Liver (tissue), 9 donors: ENCODE data around the gene TFF1. TPM values are rescaled to one million over a fixed set of nuclear protein-coding genes. Genes with fewer than 3 reads are reported as not detected.

Source experiments
- DNase-seq: peaks from one replicate; pipeline ENCODE4 v3.0.0-alpha.2; 2017; ENCODE audit warnings: low spot score
- H3K27ac ChIP-seq, 2 donors: one replicate each; pipeline ENCODE4 v1.7.0; 2013; ENCODE audit warnings: inconsistent platforms in 2 of 2, low read length in 2 of 2, control low read depth in 1 of 2, low read depth in 1 of 2, mild to moderate bottlenecking in 1 of 2
- H3K27me3 ChIP-seq, 4 donors: one replicate each; pipeline versions ENCODE4 v1.6.1 to v1.7.0; 2013; ENCODE audit warnings: low read length in 3 of 4, inconsistent platforms in 1 of 4, mild to moderate bottlenecking in 1 of 4, moderate library complexity in 1 of 4; ENCODE audit not compliant: control insufficient read depth in 4 of 4, insufficient read depth in 4 of 4
- H3K36me3 ChIP-seq, 4 donors: one replicate each; pipeline versions ENCODE4 v1.6.1 to v1.7.0; 2013; ENCODE audit warnings: low read length in 3 of 4, mild to moderate bottlenecking in 3 of 4, low read depth in 1 of 4, moderate library complexity in 1 of 4; ENCODE audit not compliant: control insufficient read depth in 4 of 4, insufficient read depth in 3 of 4
- H3K4me1 ChIP-seq, 4 donors: one replicate each; pipeline versions ENCODE4 v1.6.1 to v1.7.0; 2013; ENCODE audit warnings: low read length in 3 of 4, mild to moderate bottlenecking in 3 of 4, moderate library complexity in 1 of 4; ENCODE audit not compliant: control insufficient read depth in 4 of 4, insufficient read depth in 4 of 4
- H3K4me3 ChIP-seq, 3 donors: one replicate each; pipeline versions ENCODE4 v1.6.1 to v1.7.0; 2013; ENCODE audit warnings: low read length in 3 of 3, control low read depth in 1 of 3, low read depth in 1 of 3, mild to moderate bottlenecking in 1 of 3
- H3K9ac ChIP-seq, 2 donors: one replicate each; pipeline ENCODE4 v1.7.0; 2013; ENCODE audit warnings: low read length in 2 of 2, mild to moderate bottlenecking in 2 of 2, moderate library complexity in 2 of 2, control low read depth in 1 of 2, low read depth in 1 of 2
- H3K9me3 ChIP-seq, 4 donors: one replicate each; pipeline versions ENCODE4 v1.6.1 to v1.7.0; 2013; ENCODE audit warnings: low read length in 3 of 4; ENCODE audit not compliant: control insufficient read depth in 4 of 4
- EGR1 ChIP-seq, 2 donors: IDR thresholded peaks; 2 replicates each; pipeline ENCODE4 v1.6.1; 2016 to 2018; ENCODE audit warnings: antibody characterized with exemption in 2 of 2, low read depth in 2 of 2
- HNF4A ChIP-seq, 2 donors: conservative IDR thresholded peaks; 2 replicates each; pipeline ENCODE4 v1.6.1; 2016; ENCODE audit warnings: antibody characterized with exemption in 2 of 2, mild to moderate bottlenecking in 2 of 2
- HNF4G ChIP-seq: IDR thresholded peaks from 2 replicates; pipeline ENCODE4 v1.6.1; 2016; ENCODE audit warnings: antibody characterized with exemption
- NR2F2 ChIP-seq: IDR thresholded peaks from 2 replicates; pipeline ENCODE4 v1.6.1; 2016; ENCODE audit warnings: antibody characterized with exemption
- RXRA ChIP-seq, 2 donors: IDR thresholded peaks; 2 replicates each; pipeline ENCODE4 v1.6.1; 2017 to 2018; ENCODE audit warnings: antibody characterized with exemption in 2 of 2, mild to moderate bottlenecking in 1 of 2
- TAF1 ChIP-seq: conservative IDR thresholded peaks from 2 replicates; pipeline ENCODE4 v1.6.1; 2016; ENCODE audit warnings: antibody characterized with exemption, mild to moderate bottlenecking
- YY1 ChIP-seq: IDR thresholded peaks from 2 replicates; pipeline ENCODE4 v1.6.1; 2016; ENCODE audit warnings: antibody characterized with exemption, mild to moderate bottlenecking
- WGBS: extraction: QIAGEN DNeasy Blood & Tissue Kit; methylation state at CpG from one replicate; pipeline ENCODE4 v1.1.7; 2013; 5-methylcytosine and 5-hydroxymethylcytosine counted together
- polyA plus RNA-seq, 2 donors: library from polyadenylated mRNA; stranded (reverse) in 1 of 2; unstranded in 1 of 2; fragments of 200-250 nt in 1 of 2; fragments of >200 nt in 1 of 2; fragmentation: Nextera tagmentation in 1 of 2; extraction: Ambion mirVana in 1 of 2; gene quantifications; one replicate each; pipeline versions ENCODE4 v1.2.1 to v1.2.3, GENCODE V29; 2013 to 2015
- total RNA-seq, 2 donors: library from RNA; depleted of rRNA; stranded (reverse); fragments of >200 nt; gene quantifications; one replicate each; pipeline ENCODE4 v1.2.3, GENCODE V29; 2014
- TF ChIP-seq, protein P1 (sequence below): IDR thresholded peaks from 2 replicates; pipeline ENCODE4 v1.6.1; 2016; ENCODE audit warnings: antibody characterized with exemption
- TF ChIP-seq, protein P2 (sequence below): IDR thresholded peaks from 2 replicates; pipeline ENCODE4 v1.6.1; 2016; ENCODE audit warnings: antibody characterized with exemption, mild to moderate bottlenecking
- TF ChIP-seq, protein P3 (sequence below): IDR thresholded peaks from 2 replicates; pipeline ENCODE4 v1.6.1; 2016; ENCODE audit warnings: antibody characterized with exemption
- TF ChIP-seq, protein P4 (sequence below): fragments of 150-350 bp; IDR thresholded peaks from 2 replicates; pipeline ENCODE4 v1.5.1; 2017; ENCODE audit warnings: improper control_type of control experiment, low read depth, low read length; ENCODE audit not compliant: missing input control
- TF ChIP-seq, protein P5 (sequence below): IDR thresholded peaks from 2 replicates; pipeline ENCODE4 v1.6.1; 2016; ENCODE audit warnings: antibody characterized with exemption
- donor health status: healthy.
- donor health status: healthy.
- donor health status: healthy.
- donor health status: healthy.
- donor health status: healthy.

Gene TFF1
- total and polyA plus RNA-seq, 4 donors = not detected

DNA sequence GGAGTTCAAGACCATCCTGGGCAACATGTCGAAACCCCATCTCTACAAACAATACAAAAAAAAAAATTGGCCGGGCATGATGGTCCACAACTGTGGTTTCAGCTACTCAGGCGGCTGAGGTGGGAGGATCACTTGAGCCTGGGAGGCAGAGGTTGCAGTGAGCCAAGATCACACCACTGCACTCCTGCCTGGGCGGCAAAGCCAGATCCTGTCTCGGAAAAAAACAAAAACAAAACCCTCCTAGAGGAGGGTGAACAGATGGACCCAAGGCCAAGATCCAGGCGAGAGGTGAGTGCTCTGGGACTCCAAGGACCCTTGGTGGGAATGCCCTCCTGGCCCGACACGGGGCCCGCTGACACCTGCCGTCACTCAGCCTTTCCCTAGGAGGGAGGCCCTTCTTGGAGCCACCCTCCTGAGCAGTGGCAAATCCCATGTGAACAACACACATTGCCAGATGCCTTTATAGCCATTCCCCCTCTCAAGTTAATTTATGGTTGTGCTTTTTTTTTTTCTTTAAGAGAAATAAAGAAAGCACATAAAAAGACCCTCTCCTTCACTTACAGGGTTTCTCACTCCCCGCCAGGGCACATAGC, 15.9 kb downstream of the TFF1 start:
- Histone ChIP-seq H3K4me1 (no peaks in the 10 kb centered on the region), H3K36me3 (no peaks in the 10 kb centered on the region), H3K27ac (no peak overlapping the region), H3K9ac (no peak overlapping the region), H3K4me3 (no peak overlapping the region), H3K27me3 (peaks cover 0 to 9% (median 0%) of the 10 kb centered on the region in 4 donors), H3K9me3 (no peaks in the 10 kb centered on the region)
- WGBS = 70% methylated on average over 11 of the region's 11 CpGs
- TF ChIP-seq NR2F2 = no peak
- TF ChIP-seq, protein P1, sequence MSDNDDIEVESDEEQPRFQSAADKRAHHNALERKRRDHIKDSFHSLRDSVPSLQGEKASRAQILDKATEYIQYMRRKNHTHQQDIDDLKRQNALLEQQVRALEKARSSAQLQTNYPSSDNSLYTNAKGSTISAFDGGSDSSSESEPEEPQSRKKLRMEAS = no peak
- TF ChIP-seq HNF4A (conservative IDR thresholded peaks at IDR 0.05) = no peak
- TF ChIP-seq TAF1 = no peak
- no peak for DNase-seq

DNA sequence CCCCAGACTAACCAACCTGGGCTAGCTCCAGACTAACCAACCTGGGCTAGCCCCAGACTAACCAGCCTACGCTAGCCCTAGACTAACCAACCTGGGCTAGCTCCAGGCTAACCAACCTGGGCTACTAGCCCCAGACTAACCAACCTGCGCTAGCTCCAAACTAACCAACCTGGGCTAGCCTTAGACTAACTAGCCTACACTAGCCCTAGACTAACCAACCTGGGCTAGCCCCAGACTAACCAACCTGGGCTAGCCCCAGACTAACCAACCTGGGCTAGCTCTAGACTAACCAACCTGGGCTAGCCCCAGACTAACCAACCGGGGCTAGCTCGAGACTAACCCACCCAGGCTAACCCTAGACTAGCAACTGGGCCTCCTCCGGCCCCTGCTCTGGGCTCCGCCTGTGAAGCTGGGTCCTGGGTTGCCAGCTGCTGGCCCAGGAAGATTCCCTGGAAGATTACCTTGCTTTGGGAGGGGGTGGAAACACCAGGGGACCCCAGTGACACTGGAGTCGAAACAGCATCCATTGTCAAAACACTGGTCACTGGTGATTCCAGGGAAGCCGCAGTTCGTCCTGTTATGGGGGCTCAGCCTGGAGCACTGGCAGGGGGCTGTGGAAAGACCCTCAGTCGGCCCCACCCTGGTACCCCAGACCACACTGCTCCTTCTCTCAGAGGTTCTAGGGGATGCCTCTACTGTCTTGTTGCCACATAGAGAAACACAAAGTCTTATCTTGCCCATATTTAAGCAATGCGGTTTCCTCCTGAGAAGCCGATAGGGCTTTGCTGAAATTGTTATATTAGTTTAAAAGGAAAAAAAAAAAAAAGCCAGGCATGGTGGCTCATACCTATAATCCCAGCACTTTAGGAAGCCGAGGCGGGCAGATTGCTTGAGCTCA, 16.7 kb downstream of the TFF1 start:
- H3K27ac ChIP-seq = no peak overlapping the region
- no peaks in the 10 kb centered on the region for H3K36me3 ChIP-seq
- DNase-seq = no peak
- 83% methylated on average over 14 of the region's 14 CpGs for WGBS
- H3K4me1 ChIP-seq = no peaks in the 10 kb centered on the region
- no peak overlapping the region for H3K9ac ChIP-seq
- no peaks in the 10 kb centered on the region for H3K9me3 ChIP-seq
- H3K27me3 ChIP-seq = peaks cover 0 to 9% (median 0%) of the 10 kb centered on the region in 4 donors
- TF ChIP-seq, protein P2, sequence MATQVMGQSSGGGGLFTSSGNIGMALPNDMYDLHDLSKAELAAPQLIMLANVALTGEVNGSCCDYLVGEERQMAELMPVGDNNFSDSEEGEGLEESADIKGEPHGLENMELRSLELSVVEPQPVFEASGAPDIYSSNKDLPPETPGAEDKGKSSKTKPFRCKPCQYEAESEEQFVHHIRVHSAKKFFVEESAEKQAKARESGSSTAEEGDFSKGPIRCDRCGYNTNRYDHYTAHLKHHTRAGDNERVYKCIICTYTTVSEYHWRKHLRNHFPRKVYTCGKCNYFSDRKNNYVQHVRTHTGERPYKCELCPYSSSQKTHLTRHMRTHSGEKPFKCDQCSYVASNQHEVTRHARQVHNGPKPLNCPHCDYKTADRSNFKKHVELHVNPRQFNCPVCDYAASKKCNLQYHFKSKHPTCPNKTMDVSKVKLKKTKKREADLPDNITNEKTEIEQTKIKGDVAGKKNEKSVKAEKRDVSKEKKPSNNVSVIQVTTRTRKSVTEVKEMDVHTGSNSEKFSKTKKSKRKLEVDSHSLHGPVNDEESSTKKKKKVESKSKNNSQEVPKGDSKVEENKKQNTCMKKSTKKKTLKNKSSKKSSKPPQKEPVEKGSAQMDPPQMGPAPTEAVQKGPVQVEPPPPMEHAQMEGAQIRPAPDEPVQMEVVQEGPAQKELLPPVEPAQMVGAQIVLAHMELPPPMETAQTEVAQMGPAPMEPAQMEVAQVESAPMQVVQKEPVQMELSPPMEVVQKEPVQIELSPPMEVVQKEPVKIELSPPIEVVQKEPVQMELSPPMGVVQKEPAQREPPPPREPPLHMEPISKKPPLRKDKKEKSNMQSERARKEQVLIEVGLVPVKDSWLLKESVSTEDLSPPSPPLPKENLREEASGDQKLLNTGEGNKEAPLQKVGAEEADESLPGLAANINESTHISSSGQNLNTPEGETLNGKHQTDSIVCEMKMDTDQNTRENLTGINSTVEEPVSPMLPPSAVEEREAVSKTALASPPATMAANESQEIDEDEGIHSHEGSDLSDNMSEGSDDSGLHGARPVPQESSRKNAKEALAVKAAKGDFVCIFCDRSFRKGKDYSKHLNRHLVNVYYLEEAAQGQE = no peak
- no peak for TF ChIP-seq HNF4A (conservative IDR thresholded peaks at IDR 0.05)
- TF ChIP-seq, protein P3, sequence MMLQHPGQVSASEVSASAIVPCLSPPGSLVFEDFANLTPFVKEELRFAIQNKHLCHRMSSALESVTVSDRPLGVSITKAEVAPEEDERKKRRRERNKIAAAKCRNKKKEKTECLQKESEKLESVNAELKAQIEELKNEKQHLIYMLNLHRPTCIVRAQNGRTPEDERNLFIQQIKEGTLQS = no peak
- no peak for TF ChIP-seq RXRA (IDR thresholded peaks at IDR 0.05)
- no peak overlapping the region for H3K4me3 ChIP-seq

DNA sequence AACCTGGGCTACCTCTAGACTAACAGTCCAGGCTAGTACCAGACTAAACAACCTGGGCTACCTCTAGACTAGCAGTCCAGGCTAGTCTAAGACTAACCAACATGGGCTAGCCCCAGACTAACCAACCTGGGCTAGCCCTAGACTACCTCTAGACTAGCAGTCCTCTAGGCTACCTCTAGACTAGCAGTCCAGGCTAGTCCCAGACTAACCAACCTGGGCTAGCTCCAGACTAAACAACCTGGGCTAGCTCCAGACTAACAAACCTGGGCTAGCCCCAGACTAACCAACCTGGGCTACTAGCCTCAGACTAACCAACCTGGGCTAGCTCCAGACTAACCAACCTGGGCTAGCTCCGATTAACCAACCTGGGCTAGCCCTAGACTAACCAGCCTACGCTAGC, 17.6 kb downstream of the TFF1 start:
- H3K27ac ChIP-seq = no peak overlapping the region
- no peaks in the 10 kb centered on the region for H3K9me3 ChIP-seq
- TF ChIP-seq, protein P4, sequence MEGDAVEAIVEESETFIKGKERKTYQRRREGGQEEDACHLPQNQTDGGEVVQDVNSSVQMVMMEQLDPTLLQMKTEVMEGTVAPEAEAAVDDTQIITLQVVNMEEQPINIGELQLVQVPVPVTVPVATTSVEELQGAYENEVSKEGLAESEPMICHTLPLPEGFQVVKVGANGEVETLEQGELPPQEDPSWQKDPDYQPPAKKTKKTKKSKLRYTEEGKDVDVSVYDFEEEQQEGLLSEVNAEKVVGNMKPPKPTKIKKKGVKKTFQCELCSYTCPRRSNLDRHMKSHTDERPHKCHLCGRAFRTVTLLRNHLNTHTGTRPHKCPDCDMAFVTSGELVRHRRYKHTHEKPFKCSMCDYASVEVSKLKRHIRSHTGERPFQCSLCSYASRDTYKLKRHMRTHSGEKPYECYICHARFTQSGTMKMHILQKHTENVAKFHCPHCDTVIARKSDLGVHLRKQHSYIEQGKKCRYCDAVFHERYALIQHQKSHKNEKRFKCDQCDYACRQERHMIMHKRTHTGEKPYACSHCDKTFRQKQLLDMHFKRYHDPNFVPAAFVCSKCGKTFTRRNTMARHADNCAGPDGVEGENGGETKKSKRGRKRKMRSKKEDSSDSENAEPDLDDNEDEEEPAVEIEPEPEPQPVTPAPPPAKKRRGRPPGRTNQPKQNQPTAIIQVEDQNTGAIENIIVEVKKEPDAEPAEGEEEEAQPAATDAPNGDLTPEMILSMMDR = no peak
- TF ChIP-seq RXRA (IDR thresholded peaks at IDR 0.05) = no peak
- no peak for TF ChIP-seq EGR1 (IDR thresholded peaks at IDR 0.05; ENCODE audit: low read depth in 2 of 2)
- TF ChIP-seq HNF4G = no peak
- TF ChIP-seq, protein P1 = no peak
- no peak for TF ChIP-seq NR2F2
- no peak for TF ChIP-seq TAF1
- TF ChIP-seq, protein P5, sequence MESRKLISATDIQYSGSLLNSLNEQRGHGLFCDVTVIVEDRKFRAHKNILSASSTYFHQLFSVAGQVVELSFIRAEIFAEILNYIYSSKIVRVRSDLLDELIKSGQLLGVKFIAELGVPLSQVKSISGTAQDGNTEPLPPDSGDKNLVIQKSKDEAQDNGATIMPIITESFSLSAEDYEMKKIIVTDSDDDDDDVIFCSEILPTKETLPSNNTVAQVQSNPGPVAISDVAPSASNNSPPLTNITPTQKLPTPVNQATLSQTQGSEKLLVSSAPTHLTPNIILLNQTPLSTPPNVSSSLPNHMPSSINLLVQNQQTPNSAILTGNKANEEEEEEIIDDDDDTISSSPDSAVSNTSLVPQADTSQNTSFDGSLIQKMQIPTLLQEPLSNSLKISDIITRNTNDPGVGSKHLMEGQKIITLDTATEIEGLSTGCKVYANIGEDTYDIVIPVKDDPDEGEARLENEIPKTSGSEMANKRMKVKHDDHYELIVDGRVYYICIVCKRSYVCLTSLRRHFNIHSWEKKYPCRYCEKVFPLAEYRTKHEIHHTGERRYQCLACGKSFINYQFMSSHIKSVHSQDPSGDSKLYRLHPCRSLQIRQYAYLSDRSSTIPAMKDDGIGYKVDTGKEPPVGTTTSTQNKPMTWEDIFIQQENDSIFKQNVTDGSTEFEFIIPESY = no peak
- TF ChIP-seq YY1 = no peak
- no peak for DNase-seq
- no peak overlapping the region for H3K4me3 ChIP-seq
- H3K27me3 ChIP-seq = peaks cover 0 to 9% (median 0%) of the 10 kb centered on the region in 4 donors
- H3K9ac ChIP-seq = no peak overlapping the region
- no peaks in the 10 kb centered on the region for H3K4me1 ChIP-seq
- no peaks in the 10 kb centered on the region for H3K36me3 ChIP-seq
- WGBS = 99% methylated on average over 2 of the region's 2 CpGs
